Osteoblast (primary cell): ENCODE measurements around the gene CDC27. TPM values are rescaled to one million over a fixed set of nuclear protein-coding genes. Genes with fewer than 3 reads are reported as not detected.

ENCODE experiments used
- DNase-seq: peaks from one replicate; pipeline ENCODE4 v3.0.0; 2011; ENCODE audit warnings: low spot score, mixed read lengths; ENCODE audit not compliant: insufficient read length; ENCODE audit errors: missing footprints
- H2AFZ ChIP-seq: 2 replicates; pipeline ENCODE4 v1.6.0; 2011; ENCODE audit warnings: mild to moderate bottlenecking, low read length
- H3K27ac ChIP-seq: 2 replicates; pipeline ENCODE4 v1.5.1; 2011; ENCODE audit warnings: mild to moderate bottlenecking, low read depth, low read length, moderate library complexity
- H3K27me3 ChIP-seq: 2 replicates; pipeline ENCODE4 v1.6.0; 2012; ENCODE audit warnings: mild to moderate bottlenecking, control low read depth, inconsistent platforms, low read length, moderate library complexity; ENCODE audit not compliant: insufficient read depth
- H3K36me3 ChIP-seq: 2 replicates; pipeline ENCODE4 v1.5.1; 2011; ENCODE audit warnings: mild to moderate bottlenecking, low read length, control low read depth, moderate library complexity; ENCODE audit not compliant: insufficient read depth
- H3K4me1 ChIP-seq: 2 replicates; pipeline ENCODE4 v1.5.1; 2011; ENCODE audit warnings: mild to moderate bottlenecking, low read length, control low read depth, moderate library complexity; ENCODE audit not compliant: insufficient read depth
- H3K4me2 ChIP-seq: 2 replicates; pipeline ENCODE4 v1.6.0; 2011; ENCODE audit warnings: mild to moderate bottlenecking, low read length; ENCODE audit not compliant: insufficient read depth
- H3K4me3 ChIP-seq: fragments of 200-600 bp; sonication (generic); 3 replicates; pipeline ENCODE4 v1.5.1; 2012; ENCODE audit warnings: mild to moderate bottlenecking, low read length, inconsistent platforms; ENCODE audit not compliant: insufficient read depth
- H3K79me2 ChIP-seq: 2 replicates; pipeline ENCODE4 v1.6.0; 2012; ENCODE audit warnings: mild to moderate bottlenecking, low read length, control low read depth, inconsistent platforms; ENCODE audit not compliant: insufficient read depth
- H3K9me3 ChIP-seq: 2 replicates; pipeline ENCODE4 v1.5.1; 2011; ENCODE audit warnings: low read depth, low read length, control low read depth
- H4K20me1 ChIP-seq: 2 replicates; pipeline ENCODE4 v1.6.0; 2012; ENCODE audit warnings: mild to moderate bottlenecking, low read length, control low read depth; ENCODE audit not compliant: insufficient read depth
- total RNA-seq: library from RNA; depleted of rRNA; stranded (reverse); fragments of >200 nt; gene quantifications from 2 replicates; pipeline ENCODE4 v1.2.3, GENCODE V29; 2012
- TF ChIP-seq, protein P1 (sequence below): IDR thresholded peaks from 2 replicates; pipeline ENCODE4 v1.5.1; 2011; ENCODE audit warnings: mild to moderate bottlenecking, low read depth, low read length, moderate library complexity; ENCODE audit errors: extremely low read depth

The CDC27 gene
- total RNA-seq, 1 donor = 80.3 TPM

DNA sequence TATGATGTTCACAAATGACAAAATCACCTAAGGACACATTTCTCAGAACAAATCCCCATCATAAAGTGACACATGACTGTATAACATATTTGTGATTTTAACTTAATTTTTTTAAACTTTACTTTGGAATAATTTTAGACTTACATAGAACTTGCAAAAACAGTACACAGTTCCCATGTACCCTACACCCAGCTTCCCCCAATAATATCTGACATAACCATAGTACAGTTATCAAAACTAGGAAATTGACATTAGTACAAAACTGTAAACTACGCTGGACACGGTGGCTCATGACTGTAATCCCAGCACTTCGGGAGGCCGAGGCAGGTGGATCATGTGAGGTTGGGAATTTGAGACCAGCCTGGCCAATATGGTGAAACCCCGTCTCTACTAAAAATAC is 24.8 kb downstream of the CDC27 start:
- Histone ChIP-seq H3K9me3 (no peaks in the 10 kb centered on the region), H3K4me1 (no peaks in the 10 kb centered on the region), H3K4me3 (no peak overlapping the region), H3K36me3 (peaks cover 54% of the 10 kb centered on the region), H3K79me2 (peaks cover 55% of the 10 kb centered on the region), H3K27ac (no peak overlapping the region), H3K4me2 (no peak overlapping the region), H4K20me1 (peaks cover 6% of the 10 kb centered on the region), H2AFZ (no peak overlapping the region), H3K27me3 (no peaks in the 10 kb centered on the region)
- TF ChIP-seq, protein P1, sequence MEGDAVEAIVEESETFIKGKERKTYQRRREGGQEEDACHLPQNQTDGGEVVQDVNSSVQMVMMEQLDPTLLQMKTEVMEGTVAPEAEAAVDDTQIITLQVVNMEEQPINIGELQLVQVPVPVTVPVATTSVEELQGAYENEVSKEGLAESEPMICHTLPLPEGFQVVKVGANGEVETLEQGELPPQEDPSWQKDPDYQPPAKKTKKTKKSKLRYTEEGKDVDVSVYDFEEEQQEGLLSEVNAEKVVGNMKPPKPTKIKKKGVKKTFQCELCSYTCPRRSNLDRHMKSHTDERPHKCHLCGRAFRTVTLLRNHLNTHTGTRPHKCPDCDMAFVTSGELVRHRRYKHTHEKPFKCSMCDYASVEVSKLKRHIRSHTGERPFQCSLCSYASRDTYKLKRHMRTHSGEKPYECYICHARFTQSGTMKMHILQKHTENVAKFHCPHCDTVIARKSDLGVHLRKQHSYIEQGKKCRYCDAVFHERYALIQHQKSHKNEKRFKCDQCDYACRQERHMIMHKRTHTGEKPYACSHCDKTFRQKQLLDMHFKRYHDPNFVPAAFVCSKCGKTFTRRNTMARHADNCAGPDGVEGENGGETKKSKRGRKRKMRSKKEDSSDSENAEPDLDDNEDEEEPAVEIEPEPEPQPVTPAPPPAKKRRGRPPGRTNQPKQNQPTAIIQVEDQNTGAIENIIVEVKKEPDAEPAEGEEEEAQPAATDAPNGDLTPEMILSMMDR = no peak
- DNase-seq = no peak

DNA sequence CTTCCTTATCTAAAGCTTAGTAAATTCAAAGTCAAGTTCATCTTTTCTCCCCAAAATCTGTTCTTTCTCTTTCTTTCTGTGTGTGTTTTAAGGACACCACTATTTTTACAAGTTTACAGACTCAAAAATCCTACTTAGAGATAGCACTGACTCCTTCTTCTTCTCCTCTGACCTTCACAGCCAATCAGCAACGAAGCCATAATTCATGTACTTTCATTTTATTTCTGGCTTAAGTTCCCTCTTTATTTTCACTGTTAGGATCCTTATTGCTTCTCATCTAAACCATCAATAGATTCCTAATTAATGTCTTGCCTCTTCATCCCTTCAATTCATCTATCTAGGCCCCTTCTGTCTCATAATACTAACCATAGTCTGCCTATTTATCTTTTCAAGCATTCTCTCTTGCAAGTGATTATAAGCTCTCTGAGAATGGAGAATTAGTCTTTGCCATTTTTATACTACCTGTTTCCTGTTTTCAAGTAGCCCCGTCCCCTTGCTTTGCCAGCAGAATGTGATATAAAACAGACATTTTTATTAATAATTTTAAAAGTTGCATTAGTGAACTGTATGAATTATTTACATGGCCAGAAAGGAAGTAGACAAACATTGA is 27.0 kb downstream of the CDC27 start:
- Histone ChIP-seq H3K9me3 (no peaks in the 10 kb centered on the region), H3K79me2 (peaks cover 41% of the 10 kb centered on the region), H3K4me2 (no peak overlapping the region), H3K27me3 (no peaks in the 10 kb centered on the region), H2AFZ (no peak overlapping the region), H3K4me3 (no peak overlapping the region), H3K27ac (no peak overlapping the region), H3K36me3 (peaks cover 51% of the 10 kb centered on the region), H3K4me1 (no peaks in the 10 kb centered on the region), H4K20me1 (peaks cover 6% of the 10 kb centered on the region)
- no peak for DNase-seq
- TF ChIP-seq, protein P1 = no peak

DNA sequence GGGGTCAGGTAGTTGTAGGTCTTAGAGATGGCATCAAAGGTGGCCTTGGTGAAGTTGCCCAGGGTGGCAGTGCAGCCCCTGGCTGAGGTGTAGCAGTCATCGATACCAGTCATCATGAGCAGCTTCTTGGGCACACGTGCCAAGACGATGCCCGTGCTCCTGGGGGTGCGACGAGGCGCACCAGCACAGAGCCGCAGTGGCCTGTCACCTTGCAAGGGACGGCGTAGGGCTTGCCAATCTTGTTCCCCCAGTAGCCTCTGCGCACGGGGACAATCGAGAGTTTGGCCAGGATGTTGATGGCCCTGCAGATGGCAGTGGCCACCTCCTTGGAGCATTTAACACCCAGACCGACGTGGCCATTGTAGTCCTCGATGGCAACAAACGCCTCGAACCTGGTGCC is 29.8 kb downstream of the CDC27 start:
- TF ChIP-seq, protein P1 = no peak
- Histone ChIP-seq H4K20me1 (peaks cover 9% of the 10 kb centered on the region), H3K4me1 (no peaks in the 10 kb centered on the region), H3K79me2 (peaks cover 25% of the 10 kb centered on the region), H3K36me3 (peaks cover 66% of the 10 kb centered on the region), H3K4me3 (no peak overlapping the region), H3K27ac (no peak overlapping the region), H3K9me3 (no peaks in the 10 kb centered on the region), H3K4me2 (no peak overlapping the region), H3K27me3 (no peaks in the 10 kb centered on the region), H2AFZ (no peak overlapping the region)
- no peak for DNase-seq

DNA sequence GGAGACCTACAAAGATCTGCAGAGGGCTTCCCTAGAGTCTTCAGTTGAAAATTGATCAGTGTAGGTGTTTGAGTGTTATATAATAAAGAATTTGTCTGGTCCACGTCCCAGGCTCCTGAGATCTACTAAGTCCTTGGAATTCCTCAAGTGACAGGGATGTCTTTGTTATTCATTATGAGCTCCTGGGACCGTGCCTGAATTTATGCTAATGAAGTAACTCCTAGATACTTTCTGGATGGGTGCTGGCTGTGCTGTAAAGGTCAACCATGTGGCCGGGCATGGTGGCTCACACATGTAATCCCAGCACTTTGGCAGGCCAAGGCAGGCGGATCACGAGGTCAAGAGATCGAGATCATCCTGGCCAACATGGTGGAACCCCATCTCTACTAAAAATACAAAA is 43.7 kb downstream of the CDC27 start:
- Histone ChIP-seq H3K4me1 (no peaks in the 10 kb centered on the region), H3K79me2 (peaks cover 18% of the 10 kb centered on the region), H2AFZ (no peak overlapping the region), H4K20me1 (no peaks in the 10 kb centered on the region), H3K9me3 (no peaks in the 10 kb centered on the region), H3K27me3 (no peaks in the 10 kb centered on the region), H3K4me3 (no peak overlapping the region), H3K27ac (no peak overlapping the region), H3K4me2 (no peak overlapping the region), H3K36me3 (peaks cover 73% of the 10 kb centered on the region)
- DNase-seq = no peak
- TF ChIP-seq, protein P1 = no peak
